ENCODE results near the gene AGPAT3.

The AGPAT3 gene

GRCh38 chr21:43879348-43880110 lies 14.5 kb downstream of the AGPAT3 start:
- Histone ChIP-seq H3K4me1 (ENCODE audit: insufficient read depth, low read length) (peaks cover 27% of the 10 kb centered on the region), H3K27me3 (ENCODE audit: control insufficient read depth in 1 of 2, insufficient read depth in 2 of 2, low read length in 2 of 2) (no peaks in the 10 kb centered on the region), H3K4me3 (ENCODE audit: low read depth in 1 of 2, low read length in 2 of 2) (no peak overlapping the region), H3K36me3 (ENCODE audit: insufficient read depth, low read length) (no peaks in the 10 kb centered on the region), H3K9ac (ENCODE audit: low read length) (no peak overlapping the region), H3K27ac (ENCODE audit: low read depth, low read length) (no peak overlapping the region), H3K9me3 (ENCODE audit: low read length) (no peaks in the 10 kb centered on the region)

DNA sequence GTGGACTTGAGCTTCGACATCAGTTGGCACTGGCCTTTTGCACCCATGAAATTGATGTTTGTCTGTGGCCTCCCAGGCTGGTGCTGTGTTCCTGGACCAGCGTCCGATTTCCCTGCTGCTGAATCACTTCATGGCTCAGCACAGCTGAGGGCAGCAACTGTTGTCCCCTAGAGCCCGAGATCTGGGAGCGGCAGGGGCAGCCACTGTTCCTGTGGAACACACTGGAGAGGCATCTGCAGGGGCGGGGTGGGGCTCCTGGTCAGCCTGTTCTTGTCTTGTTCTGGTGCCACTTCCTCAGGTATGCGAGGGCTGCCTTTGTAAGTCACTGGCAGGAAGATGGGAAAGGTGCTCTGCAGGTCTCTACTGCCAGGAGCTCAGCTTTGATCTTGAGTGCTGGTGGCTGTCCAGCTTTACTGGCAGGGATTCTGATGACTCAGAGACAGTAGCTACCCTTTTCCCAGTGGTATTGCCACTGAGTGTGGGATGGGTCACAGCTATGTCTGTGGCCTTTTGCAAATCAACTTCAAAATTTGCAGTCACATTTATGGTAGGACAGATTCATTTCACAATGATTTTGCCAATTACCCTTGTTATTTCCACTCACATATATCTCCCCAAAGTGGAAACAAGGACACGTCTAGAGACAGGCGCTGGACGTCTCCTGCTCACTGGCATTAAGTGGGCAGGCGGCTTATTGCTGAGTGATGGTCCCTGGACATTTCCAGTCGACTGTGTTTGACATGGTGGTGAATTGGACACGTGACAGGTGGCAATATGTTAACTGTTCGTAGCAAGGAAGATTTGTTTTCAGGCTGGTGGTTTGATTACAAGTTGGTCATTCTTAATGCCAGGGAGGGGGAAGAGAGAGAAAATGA lies 15.3 kb downstream of the AGPAT3 start:
- Histone ChIP-seq H3K9ac (ENCODE audit: low read length) (no peak overlapping the region), H3K9me3 (ENCODE audit: low read length) (no peaks in the 10 kb centered on the region), H3K4me1 (ENCODE audit: insufficient read depth, low read length) (peaks cover 27% of the 10 kb centered on the region), H3K36me3 (ENCODE audit: insufficient read depth, low read length) (no peaks in the 10 kb centered on the region), H3K27me3 (ENCODE audit: control insufficient read depth in 1 of 2, insufficient read depth in 2 of 2, low read length in 2 of 2) (no peaks in the 10 kb centered on the region), H3K4me3 (ENCODE audit: low read depth in 1 of 2, low read length in 2 of 2) (no peak overlapping the region), H3K27ac (ENCODE audit: low read depth, low read length) (no peak overlapping the region)

- Histone ChIP-seq H3K9me3 (ENCODE audit: low read length) (no peaks in the 10 kb centered on the region), H3K36me3 (ENCODE audit: insufficient read depth, low read length) (no peaks in the 10 kb centered on the region), H3K4me3 (ENCODE audit: low read depth in 1 of 2, low read length in 2 of 2) (no peak overlapping the region), H3K27me3 (ENCODE audit: control insufficient read depth in 1 of 2, insufficient read depth in 2 of 2, low read length in 2 of 2) (no peaks in the 10 kb centered on the region), H3K27ac (ENCODE audit: low read depth, low read length) (no peak overlapping the region), H3K4me1 (ENCODE audit: insufficient read depth, low read length) (peaks cover 27% of the 10 kb centered on the region), H3K9ac (ENCODE audit: low read length) (no peak overlapping the region)
These were observed 16.3 kb downstream of the AGPAT3 start for GRCh38 chr21:43881283-43881682.

- no peaks in the 10 kb centered on the region for H3K27me3 ChIP-seq (ENCODE audit: control insufficient read depth in 1 of 2, insufficient read depth in 2 of 2, low read length in 2 of 2)
- no peak overlapping the region for H3K4me3 ChIP-seq (ENCODE audit: low read depth in 1 of 2, low read length in 2 of 2)
- no peak overlapping the region for H3K27ac ChIP-seq (ENCODE audit: low read depth, low read length)
- H3K36me3 ChIP-seq (ENCODE audit: insufficient read depth, low read length) = no peaks in the 10 kb centered on the region
- H3K9ac ChIP-seq (ENCODE audit: low read length) = no peak overlapping the region
- H3K4me1 ChIP-seq (ENCODE audit: insufficient read depth, low read length) = peaks cover 27% of the 10 kb centered on the region
- H3K9me3 ChIP-seq (ENCODE audit: low read length) = no peaks in the 10 kb centered on the region
These were observed 16.9 kb downstream of the AGPAT3 start for GRCh38 chr21:43881935-43882334.

DNA sequence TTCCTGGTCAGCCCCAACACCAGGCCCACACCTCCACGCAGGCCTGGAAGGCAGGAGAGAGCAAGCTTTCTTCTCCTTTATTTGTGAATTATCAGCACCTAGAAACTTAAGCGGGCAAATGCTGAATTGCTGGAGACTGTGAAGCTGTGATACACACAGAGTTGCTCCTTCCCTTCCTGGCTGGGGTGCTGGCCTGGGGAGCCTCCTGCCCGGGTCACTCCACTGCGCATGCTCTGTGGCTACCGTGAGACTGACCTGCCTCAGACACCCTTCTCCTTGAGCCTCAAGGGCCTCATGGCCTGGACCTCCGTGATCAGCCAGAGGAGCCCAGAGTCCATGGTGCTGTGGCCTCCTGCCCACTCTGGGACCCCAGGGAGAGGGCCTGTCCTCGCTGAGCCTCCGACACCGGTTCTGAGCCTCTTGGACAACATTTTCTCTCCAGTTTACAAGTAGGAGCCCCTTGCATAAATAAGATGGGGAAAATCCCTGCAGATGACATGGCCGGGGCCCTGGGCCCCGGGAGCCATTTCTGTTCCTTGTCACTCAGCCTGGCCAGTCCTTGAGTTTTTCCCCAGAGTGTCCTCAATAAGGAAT lies 18.0 kb downstream of the AGPAT3 start:
- H3K4me1 ChIP-seq (ENCODE audit: insufficient read depth, low read length) = peaks cover 26% of the 10 kb centered on the region
- no peaks in the 10 kb centered on the region for H3K36me3 ChIP-seq (ENCODE audit: insufficient read depth, low read length)
- no peaks in the 10 kb centered on the region for H3K9me3 ChIP-seq (ENCODE audit: low read length)
- H3K27me3 ChIP-seq (ENCODE audit: control insufficient read depth in 1 of 2, insufficient read depth in 2 of 2, low read length in 2 of 2) = no peaks in the 10 kb centered on the region
- H3K9ac ChIP-seq (ENCODE audit: low read length) = no peak overlapping the region
- H3K27ac ChIP-seq (ENCODE audit: low read depth, low read length) = no peak overlapping the region
- no peak overlapping the region for H3K4me3 ChIP-seq (ENCODE audit: low read depth in 1 of 2, low read length in 2 of 2)

- Histone ChIP-seq H3K4me3 (ENCODE audit: low read depth in 1 of 2, low read length in 2 of 2) (no peak overlapping the region), H3K4me1 (ENCODE audit: insufficient read depth, low read length) (peaks cover 19% of the 10 kb centered on the region), H3K27ac (ENCODE audit: low read depth, low read length) (no peak overlapping the region), H3K9ac (ENCODE audit: low read length) (no peak overlapping the region), H3K27me3 (ENCODE audit: control insufficient read depth in 1 of 2, insufficient read depth in 2 of 2, low read length in 2 of 2) (no peaks in the 10 kb centered on the region), H3K36me3 (ENCODE audit: insufficient read depth, low read length) (no peaks in the 10 kb centered on the region), H3K9me3 (ENCODE audit: low read length) (no peaks in the 10 kb centered on the region)
These were observed 19.2 kb downstream of the AGPAT3 start for GRCh38 chr21:43884012-43884860.

DNA sequence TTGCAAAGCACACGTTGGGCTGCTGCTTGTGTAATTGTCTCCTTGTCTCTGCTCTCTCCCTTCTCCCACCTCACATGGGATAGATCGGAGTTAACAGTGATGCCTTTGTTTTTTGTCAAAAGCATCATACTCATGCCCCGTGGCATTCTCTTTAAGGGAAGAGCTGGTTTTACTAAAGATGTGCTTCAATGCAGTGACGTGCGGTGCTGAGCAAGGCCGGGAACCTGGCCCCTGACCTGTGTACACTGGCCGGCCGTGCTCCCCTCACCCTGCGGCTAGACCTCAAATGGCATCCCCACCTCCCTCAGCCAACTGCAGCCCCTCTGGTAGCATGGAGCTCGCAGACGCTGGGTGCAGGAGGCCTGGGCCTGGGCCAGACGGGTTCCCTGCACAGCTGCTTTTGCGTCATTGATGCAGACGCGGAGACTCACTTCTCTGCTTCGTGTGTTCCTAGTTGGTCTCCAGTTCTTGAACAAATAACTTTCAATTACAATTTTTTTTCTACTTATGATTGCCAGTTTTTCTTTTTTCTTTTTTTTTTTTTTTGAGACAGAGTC lies 19.9 kb downstream of the AGPAT3 start:
- Histone ChIP-seq H3K36me3 (ENCODE audit: insufficient read depth, low read length) (no peaks in the 10 kb centered on the region), H3K4me1 (ENCODE audit: insufficient read depth, low read length) (peaks cover 13% of the 10 kb centered on the region), H3K27ac (ENCODE audit: low read depth, low read length) (no peak overlapping the region), H3K9me3 (ENCODE audit: low read length) (no peaks in the 10 kb centered on the region), H3K4me3 (ENCODE audit: low read depth in 1 of 2, low read length in 2 of 2) (no peak overlapping the region), H3K9ac (ENCODE audit: low read length) (no peak overlapping the region), H3K27me3 (ENCODE audit: control insufficient read depth in 1 of 2, insufficient read depth in 2 of 2, low read length in 2 of 2) (no peaks in the 10 kb centered on the region)

DNA sequence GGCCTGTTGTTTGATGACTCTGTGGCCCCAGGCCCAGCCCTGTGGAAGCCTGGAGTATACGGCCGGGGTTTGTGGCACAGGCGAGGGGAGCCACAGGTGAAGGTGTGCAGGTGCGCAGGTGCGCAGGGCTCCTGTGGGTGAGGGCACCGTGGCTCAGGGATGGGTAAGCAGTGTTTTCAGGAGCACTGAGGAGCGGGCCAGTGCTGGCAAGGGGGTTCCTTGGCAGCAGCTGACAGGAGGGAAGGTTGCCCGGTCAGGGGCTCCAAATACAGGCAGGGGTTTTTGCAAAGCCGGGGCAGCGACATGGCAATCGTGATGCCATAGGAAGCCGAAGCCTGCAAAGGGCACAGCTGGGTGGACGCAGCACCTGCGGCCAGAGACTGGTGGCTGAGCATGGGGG lies 20.7 kb downstream of the AGPAT3 start:
- Histone ChIP-seq H3K27ac (ENCODE audit: low read depth, low read length) (no peak overlapping the region), H3K9ac (ENCODE audit: low read length) (no peak overlapping the region), H3K27me3 (ENCODE audit: control insufficient read depth in 1 of 2, insufficient read depth in 2 of 2, low read length in 2 of 2) (no peaks in the 10 kb centered on the region), H3K4me3 (ENCODE audit: low read depth in 1 of 2, low read length in 2 of 2) (no peak overlapping the region), H3K36me3 (ENCODE audit: insufficient read depth, low read length) (no peaks in the 10 kb centered on the region), H3K9me3 (ENCODE audit: low read length) (no peaks in the 10 kb centered on the region), H3K4me1 (ENCODE audit: insufficient read depth, low read length) (peaks cover 7% of the 10 kb centered on the region)

GRCh38 chr21:43886565-43886964 lies 21.5 kb downstream of the AGPAT3 start:
- Histone ChIP-seq H3K9ac (ENCODE audit: low read length) (no peak overlapping the region), H3K9me3 (ENCODE audit: low read length) (no peaks in the 10 kb centered on the region), H3K27ac (ENCODE audit: low read depth, low read length) (no peak overlapping the region), H3K36me3 (ENCODE audit: insufficient read depth, low read length) (no peaks in the 10 kb centered on the region), H3K4me3 (ENCODE audit: low read depth in 1 of 2, low read length in 2 of 2) (no peak overlapping the region), H3K27me3 (ENCODE audit: control insufficient read depth in 1 of 2, insufficient read depth in 2 of 2, low read length in 2 of 2) (no peaks in the 10 kb centered on the region), H3K4me1 (ENCODE audit: insufficient read depth, low read length) (peaks cover 4% of the 10 kb centered on the region)

- H3K9me3 ChIP-seq (ENCODE audit: low read length) = no peaks in the 10 kb centered on the region
- no peaks in the 10 kb centered on the region for H3K27me3 ChIP-seq (ENCODE audit: control insufficient read depth in 1 of 2, insufficient read depth in 2 of 2, low read length in 2 of 2)
- no peak overlapping the region for H3K9ac ChIP-seq (ENCODE audit: low read length)
These were observed 24.0 kb downstream of the AGPAT3 start for GRCh38 chr21:43889069-43889468.

More at GRCh38 chr21:43889069-43889468, 24.0 kb downstream of the AGPAT3 start:
- Histone ChIP-seq H3K4me1 (ENCODE audit: insufficient read depth, low read length) (peaks cover 4% of the 10 kb centered on the region), H3K4me3 (ENCODE audit: low read depth in 1 of 2, low read length in 2 of 2) (no peak overlapping the region), H3K36me3 (ENCODE audit: insufficient read depth, low read length) (no peaks in the 10 kb centered on the region), H3K27ac (ENCODE audit: low read depth, low read length) (no peak overlapping the region)
